ENCODE measurements around the gene TLE6.
A peak's percentile ranks its signal among the peaks of the same experiment; 100 is the strongest.
"Not testable (repeated sequence)": the region's sequence is repeated elsewhere in the genome, so short reads cannot be mapped to it uniquely, and the experiment has no call there.

Gene TLE6

GRCh38 chr19:3034656-3035541 is 57.5 kb downstream of the TLE6 start:
- TF ChIP-seq TARDBP (IDR thresholded peaks at IDR 0.05): no peak
- TF ChIP-seq ARNT (IDR thresholded peaks at IDR 0.05): no peak
- TF ChIP-seq BHLHE40 (IDR thresholded peaks at IDR 0.05; ENCODE audit: borderline replicate concordance): no peak
- no peak for TF ChIP-seq L3MBTL2 (conservative IDR thresholded peaks at IDR 0.05)
- TF ChIP-seq HDGF (IDR thresholded peaks at IDR 0.05; ENCODE audit: borderline replicate concordance): no peak
- no peak for TF ChIP-seq FOXA1 (IDR thresholded peaks at IDR 0.05)
- no peak for TF ChIP-seq FOXM1 (IDR thresholded peaks at IDR 0.05; ENCODE audit: borderline replicate concordance)
- no peak for TF ChIP-seq SP1 (IDR thresholded peaks at IDR 0.05)
- no peak for TF ChIP-seq LEF1 (IDR thresholded peaks at IDR 0.05; ENCODE audit: borderline replicate concordance)
- POLR2A ChIA-PET: interaction anchor here (1.0 to 3.0 kb wide), 16 partner anchors 10 to 84 kb away, joined by 3 to 19 read pairs (median 6); partner anchors contain the start of gene TLE6
- DNase-seq (ENCODE audit: extremely low spot score): no peak
- CTCF ChIA-PET: interaction anchor here (0.8 to 1.7 kb wide), 6 partner anchors 26 to 241 kb away, joined by 3 to 13 read pairs (median 4); no protein-coding TSS in a partner anchor

GRCh38 chr19:3035542-3036118 is 58.3 kb downstream of the TLE6 start:
- ChIA-PET POLR2A (interaction anchor here (0.7 to 3.0 kb wide), 26 partner anchors 9 to 436 kb away, joined by 3 to 19 read pairs (median 5); partner anchors contain the start of genes TLE5 and TLE6), CTCF (interaction anchor here (0.8 to 1.7 kb wide), 9 partner anchors 10 to 240 kb away, joined by 3 to 13 read pairs (median 4); no protein-coding TSS in a partner anchor)
- DNase-seq (ENCODE audit: extremely low spot score): peak; percentile 99
- peak; percentile 62 for TF ChIP-seq L3MBTL2 (conservative IDR thresholded peaks at IDR 0.05)
- no peak for TF ChIP-seq HDGF (IDR thresholded peaks at IDR 0.05; ENCODE audit: borderline replicate concordance)

- TF ChIP-seq SUZ12 (IDR thresholded peaks at IDR 0.05): no peak
- peak; percentile 98 for TF ChIP-seq PKNOX1 (IDR thresholded peaks at IDR 0.05)
- TF ChIP-seq FOXM1 (IDR thresholded peaks at IDR 0.05; ENCODE audit: borderline replicate concordance): peak; percentile 83; the same call in 1 of the 2 replicates
- ChIA-PET POLR2A (interaction anchor here (0.7 to 3.0 kb wide), 25 partner anchors 9 to 437 kb away, joined by 3 to 19 read pairs (median 5); partner anchors contain the start of genes TLE5 and TLE6), CTCF (interaction anchor here (1.1 to 1.7 kb wide), 7 partner anchors 10 to 86 kb away, joined by 3 to 13 read pairs (median 4); no protein-coding TSS in a partner anchor)
- DNase-seq (ENCODE audit: extremely low spot score): peak; percentile 92
Measured at GRCh38 chr19:3036119-3036976, 59.0 kb downstream of the TLE6 start.

GRCh38 chr19:3036977-3037544 is 59.7 kb downstream of the TLE6 start:
- ChIA-PET POLR2A (interaction anchor here (1.1 to 3.0 kb wide), 15 partner anchors 9 to 86 kb away, joined by 3 to 18 read pairs (median 5); partner anchors contain the start of gene TLE5), CTCF (interaction anchor here (0.6 to 1.7 kb wide), 4 partner anchors 9 to 75 kb away, joined by 3 to 5 read pairs (median 4); no protein-coding TSS in a partner anchor)
- DNase-seq (ENCODE audit: extremely low spot score): not testable (repeated sequence)

- ChIA-PET CTCF (interaction anchor here (0.6 to 1.7 kb wide), 2 partner anchors 56 to 87 kb away, joined by 5 read pairs; no protein-coding TSS in a partner anchor), POLR2A (no interaction called here)
Measured at GRCh38 chr19:3038214-3038613, 60.9 kb downstream of the TLE6 start.

GRCh38 chr19:3039125-3039524 is 61.8 kb downstream of the TLE6 start:
- ChIA-PET POLR2A (no interaction called here), CTCF (interaction anchor here (1.0 to 1.7 kb wide), 2 partner anchors 65 to 88 kb away, joined by 3 to 5 read pairs; no protein-coding TSS in a partner anchor)
- TF ChIP-seq NFRKB (IDR thresholded peaks at IDR 0.05) (no peak), FOXK2 (IDR thresholded peaks at IDR 0.05) (no peak), ARNT (IDR thresholded peaks at IDR 0.05) (no peak), HDGF (IDR thresholded peaks at IDR 0.05; ENCODE audit: borderline replicate concordance) (no peak), SUZ12 (IDR thresholded peaks at IDR 0.05) (no peak), L3MBTL2 (conservative IDR thresholded peaks at IDR 0.05) (no peak), TARDBP (IDR thresholded peaks at IDR 0.05) (no peak), SP1 (IDR thresholded peaks at IDR 0.05) (no peak), PKNOX1 (IDR thresholded peaks at IDR 0.05) (no peak), BHLHE40 (IDR thresholded peaks at IDR 0.05; ENCODE audit: borderline replicate concordance) (no peak), FOXM1 (IDR thresholded peaks at IDR 0.05; ENCODE audit: borderline replicate concordance) (no peak)
- DNase-seq (ENCODE audit: extremely low spot score): no peak

More at GRCh38 chr19:3038214-3038613, 60.9 kb downstream of the TLE6 start:
- DNase-seq (ENCODE audit: extremely low spot score): no peak
- TF ChIP-seq PKNOX1 (IDR thresholded peaks at IDR 0.05) (no peak), SUZ12 (IDR thresholded peaks at IDR 0.05) (no peak), ZNF384 (IDR thresholded peaks at IDR 0.05) (no peak), FOXM1 (IDR thresholded peaks at IDR 0.05; ENCODE audit: borderline replicate concordance) (no peak)
